HFFc6 (cell line): ENCODE data around the gene PTPRR. TPM values are rescaled to one million over a fixed set of nuclear protein-coding genes. Genes with fewer than 3 reads are reported as not detected.

Experiments used
- DNase-seq: peaks from one replicate; pipeline ENCODE4 v3.0.0-alpha.2; 2018
- H3K27ac Mint-ChIP-seq: 2 replicates; pipeline ENCODE4 v1.8.0; 2020; ENCODE audit warnings: mild to moderate bottlenecking, mixed read lengths
- H3K27me3 Mint-ChIP-seq: 2 replicates; pipeline ENCODE4 v1.8.0; 2021; ENCODE audit warnings: mild to moderate bottlenecking, moderate library complexity, mixed read lengths; ENCODE audit not compliant: insufficient read depth
- H3K36me3 Mint-ChIP-seq: 2 replicates; pipeline ENCODE4 v1.8.0; 2021; ENCODE audit warnings: low read depth, mixed read lengths
- H3K4me1 Mint-ChIP-seq: 2 replicates; pipeline ENCODE4 v1.8.0; 2020; ENCODE audit warnings: low read depth, mixed read lengths
- H3K4me3 Mint-ChIP-seq: 2 replicates; pipeline ENCODE4 v1.8.0; 2020; ENCODE audit warnings: mild to moderate bottlenecking, moderate library complexity, mixed read lengths
- H3K9me3 Mint-ChIP-seq: 2 replicates; pipeline ENCODE4 v1.8.0; 2020; ENCODE audit warnings: mild to moderate bottlenecking, mixed read lengths
- CTCF ChIP-seq: fragments of 200-600 bp; sonication (generic); IDR thresholded peaks from 2 replicates; pipeline ENCODE4 v1.5.0; 2021; ENCODE audit warnings: antibody characterized with exemption, mild to moderate bottlenecking
- total RNA-seq, 6 experiments: library from RNA; stranded (reverse); fragmentation: NEBNext Ultra II Directional; extraction: Animal tissue kit (Norgen Biotek cat#: 25700); gene quantifications; 2 replicates in 1 of 6; 3 replicates in 5 of 6; pipeline ENCODE4 v1.2.3, GENCODE V29; 2021

Gene PTPRR
- total RNA-seq, 6 experiments from 2014 or later: 0.40 to 1.1 (median 0.48) TPM

GRCh38 chr12:70626180-70626579 lies 294.4 kb downstream of the PTPRR start:
- Mint-ChIP-seq H3K36me3 (no peaks in the 10 kb centered on the region), H3K9me3 (peaks cover 6% of the 10 kb centered on the region)

GRCh38 chr12:70619471-70620152 lies 300.9 kb downstream of the PTPRR start:
- H3K27ac Mint-ChIP-seq: no peak overlapping the region
- no peak for TF ChIP-seq CTCF
- no peaks in the 10 kb centered on the region for H3K27me3 Mint-ChIP-seq
- H3K4me3 Mint-ChIP-seq: no peak overlapping the region
- peaks cover 23% of the 10 kb centered on the region for H3K4me1 Mint-ChIP-seq
- DNase-seq: peak; percentile 14
- no peaks in the 10 kb centered on the region for H3K36me3 Mint-ChIP-seq
- no peaks in the 10 kb centered on the region for H3K9me3 Mint-ChIP-seq

More at GRCh38 chr12:70626180-70626579, 294.4 kb downstream of the PTPRR start:
- no peaks in the 10 kb centered on the region for H3K27me3 Mint-ChIP-seq
- DNase-seq: no peak
- no peak overlapping the region for H3K27ac Mint-ChIP-seq
- H3K4me3 Mint-ChIP-seq: no peak overlapping the region
- TF ChIP-seq CTCF: no peak
- H3K4me1 Mint-ChIP-seq: peaks cover 30% of the 10 kb centered on the region

GRCh38 chr12:70618371-70618770 lies 302.2 kb downstream of the PTPRR start:
- H3K27me3 Mint-ChIP-seq: no peaks in the 10 kb centered on the region
- H3K27ac Mint-ChIP-seq: no peak overlapping the region
- no peaks in the 10 kb centered on the region for H3K9me3 Mint-ChIP-seq
- TF ChIP-seq CTCF: no peak
- H3K4me3 Mint-ChIP-seq: no peak overlapping the region
- DNase-seq: no peak
- H3K4me1 Mint-ChIP-seq: peaks cover 23% of the 10 kb centered on the region
- H3K36me3 Mint-ChIP-seq: no peaks in the 10 kb centered on the region

- Mint-ChIP-seq H3K4me3 (no peak overlapping the region), H3K9me3 (no peaks in the 10 kb centered on the region), H3K27me3 (no peaks in the 10 kb centered on the region), H3K36me3 (no peaks in the 10 kb centered on the region), H3K4me1 (peaks cover 23% of the 10 kb centered on the region), H3K27ac (no peak overlapping the region)
- no peak for DNase-seq
- no peak for TF ChIP-seq CTCF
Measured at GRCh38 chr12:70617450-70617849, 303.1 kb downstream of the PTPRR start.

GRCh38 chr12:70615174-70615866 lies 305.2 kb downstream of the PTPRR start:
- H3K27ac Mint-ChIP-seq: no peak overlapping the region
- no peaks in the 10 kb centered on the region for H3K36me3 Mint-ChIP-seq
- TF ChIP-seq CTCF: no peak
- no peak overlapping the region for H3K4me3 Mint-ChIP-seq
- no peaks in the 10 kb centered on the region for H3K27me3 Mint-ChIP-seq
- no peaks in the 10 kb centered on the region for H3K9me3 Mint-ChIP-seq
- peaks cover 28% of the 10 kb centered on the region for H3K4me1 Mint-ChIP-seq
- no peak for DNase-seq
